H1 (cell line): ENCODE results near the gene DUSP23. TPM values are rescaled to one million over a fixed set of nuclear protein-coding genes. Genes with fewer than 3 reads are reported as not detected.

Experiments used
- CTCF ChIA-PET: fragments of 300-600 bp; sonication (Branson Sonifier 250); formaldehyde crosslinking; loops from one replicate; lab custom pipeline; 2021; ENCODE audit not compliant: partially characterized antibody; lab: Charles Lee
- POLR2A ChIA-PET: fragments of 300-600 bp; sonication (Branson Sonifier 250); formaldehyde crosslinking; loops from one replicate; lab custom pipeline; 2021; ENCODE audit warnings: inconsistent platforms; ENCODE audit not compliant: partially characterized antibody; lab: Charles Lee
- DNase-seq, 2 experiments: peaks; one replicate each; pipeline versions ENCODE4 v3.0.0 to v3.0.0-alpha.2; 2010 to 2022; ENCODE audit warnings: low spot score in 2 of 2, low read depth in 1 of 2, mixed read lengths in 1 of 2
- FAIRE-seq: peaks from 2 replicates; lab custom pipeline; 2011; peaks lifted over from hg19 to GRCh38; lab: Jason Lieb, UNC
- H2AFZ ChIP-seq: 2 replicates; pipeline ENCODE4 v1.8.1; 2012; ENCODE audit warnings: low read length, inconsistent platforms
- H2AK5ac ChIP-seq: 2 replicates; pipeline ENCODE4 v1.6.1; 2013; ENCODE audit warnings: low read depth, low read length
- H2BK120ac ChIP-seq: replicated peaks from 2 replicates; pipeline ENCODE3; 2013; ENCODE audit warnings: low read depth, low read length, inconsistent platforms
- H2BK12ac ChIP-seq: 2 replicates; pipeline ENCODE4 v1.6.1; 2013; ENCODE audit warnings: low read depth, low read length
- H2BK15ac ChIP-seq: 2 replicates; pipeline ENCODE4 v1.6.1; 2013; ENCODE audit warnings: low read length
- H2BK20ac ChIP-seq: 2 replicates; pipeline ENCODE4 v1.6.1; 2013; ENCODE audit warnings: low read length
- H2BK5ac ChIP-seq: 2 replicates; pipeline ENCODE4 v1.6.1; 2013; ENCODE audit warnings: low read depth, low read length
- H3K14ac ChIP-seq: 2 replicates; pipeline ENCODE4 v1.6.1; 2013; ENCODE audit warnings: inconsistent platforms; ENCODE audit not compliant: insufficient read length
- H3K18ac ChIP-seq: 2 replicates; pipeline ENCODE4 v1.6.1; 2013; ENCODE audit warnings: low read length; ENCODE audit errors: extremely low read depth
- H3K23ac ChIP-seq: 2 replicates; pipeline ENCODE4 v1.6.1; 2013; ENCODE audit warnings: inconsistent platforms; ENCODE audit not compliant: insufficient read length
- H3K23me2 ChIP-seq: 2 replicates; pipeline ENCODE4 v1.6.1; 2013; ENCODE audit warnings: low read depth, low read length
- H3K27ac ChIP-seq: 2 replicates; pipeline ENCODE4 v1.6.1; 2011; ENCODE audit warnings: low read depth, low read length, inconsistent platforms
- H3K27me3 ChIP-seq, 4 experiments: replicated peaks in 1 of 4; 1 replicate in 1 of 4; 2 replicates in 3 of 4; pipeline versions ENCODE4 v1.6.1 to v1.8.1; 2011 to 2013; ENCODE audit warnings: low read length in 3 of 4, mild to moderate bottlenecking in 3 of 4, inconsistent platforms in 2 of 4, mixed read lengths in 2 of 4, moderate library complexity in 1 of 4; ENCODE audit not compliant: control insufficient read depth in 3 of 4, insufficient read depth in 3 of 4; ENCODE audit errors: extremely low read depth in 1 of 4
- H3K36me3 ChIP-seq, 4 experiments: 2 replicates each; pipeline versions ENCODE4 v1.6.1 to v1.8.1; 2011 to 2013; ENCODE audit warnings: mild to moderate bottlenecking in 4 of 4, low read length in 3 of 4, moderate library complexity in 2 of 4, control low read depth in 1 of 4, inconsistent platforms in 1 of 4; ENCODE audit not compliant: insufficient read depth in 4 of 4, control insufficient read depth in 2 of 4
- H3K4ac ChIP-seq: replicated peaks from 2 replicates; pipeline ENCODE3; 2013; ENCODE audit warnings: low read length, low read depth, mixed read lengths, inconsistent platforms; ENCODE audit not compliant: insufficient read length
- H3K4me1 ChIP-seq, 4 experiments: replicated peaks in 1 of 4; 1 replicate in 1 of 4; 2 replicates in 3 of 4; pipeline versions ENCODE4 v1.6.1 to v1.8.1; 2011 to 2013; ENCODE audit warnings: low read length in 3 of 4, inconsistent platforms in 2 of 4, mixed read lengths in 1 of 4; ENCODE audit not compliant: insufficient read depth in 4 of 4, control insufficient read depth in 3 of 4
- H3K4me2 ChIP-seq, 2 experiments: 2 replicates each; pipeline versions ENCODE4 v1.6.1 to v1.8.1; 2011 to 2013; ENCODE audit warnings: low read depth in 2 of 2, low read length in 2 of 2, control low read depth in 1 of 2, inconsistent platforms in 1 of 2, mild to moderate bottlenecking in 1 of 2; ENCODE audit not compliant: insufficient read depth in 1 of 2
- H3K4me3 ChIP-seq, 4 experiments: fragments of 200-600, 300-600 bp in 1 of 4; sonication (generic), shearing (Covaris generic), sonication (Bioruptor Twin) in 1 of 4; 2 replicates each; pipeline versions ENCODE4 v1.5.1 to v1.8.1; 2011 to 2016; ENCODE audit warnings: low read length in 4 of 4, low read depth in 3 of 4, control low read depth in 2 of 4, inconsistent platforms in 2 of 4, mild to moderate bottlenecking in 2 of 4, mixed read lengths in 1 of 4, moderate library complexity in 1 of 4; ENCODE audit not compliant: insufficient read depth in 2 of 4; ENCODE audit errors: extremely low read depth in 1 of 4
- H3K56ac ChIP-seq: replicated peaks from 2 replicates; pipeline ENCODE3; 2013; ENCODE audit warnings: low read depth, mild to moderate bottlenecking, mixed read lengths, low read length, inconsistent platforms; ENCODE audit not compliant: insufficient read length
- H3K79me1 ChIP-seq: 2 replicates; pipeline ENCODE4 v1.6.1; 2013; ENCODE audit warnings: low read depth, low read length, control low read depth
- H3K79me2 ChIP-seq, 2 experiments: 2 replicates each; pipeline versions ENCODE4 v1.6.1 to v1.8.1; 2012 to 2013; ENCODE audit warnings: low read length in 2 of 2, mild to moderate bottlenecking in 2 of 2, inconsistent platforms in 1 of 2; ENCODE audit not compliant: insufficient read depth in 2 of 2, control insufficient read depth in 1 of 2
- H3K9ac ChIP-seq, 4 experiments: replicated peaks in 1 of 4; 1 replicate in 1 of 4; 2 replicates in 3 of 4; pipeline versions ENCODE4 v1.6.1 to v1.8.1; 2011 to 2013; ENCODE audit warnings: low read depth in 3 of 4, low read length in 3 of 4, control low read depth in 2 of 4, mild to moderate bottlenecking in 2 of 4, moderate library complexity in 2 of 4, inconsistent platforms in 1 of 4; ENCODE audit errors: extremely low read depth in 1 of 4
- H3K9me3 ChIP-seq, 2 experiments: 2 replicates each; pipeline versions ENCODE4 v1.6.1 to v1.8.1; 2012 to 2013; ENCODE audit warnings: mild to moderate bottlenecking in 2 of 2, moderate library complexity in 2 of 2, control low read depth in 1 of 2, inconsistent platforms in 1 of 2, low read depth in 1 of 2, low read length in 1 of 2, mixed read lengths in 1 of 2; ENCODE audit not compliant: insufficient read depth in 2 of 2
- H4K20me1 ChIP-seq, 2 experiments: replicated peaks in 1 of 2; 2 replicates each; pipeline versions ENCODE3 to v1.8.1; 2011 to 2013; ENCODE audit warnings: inconsistent platforms in 2 of 2, low read length in 2 of 2, mild to moderate bottlenecking in 1 of 2; ENCODE audit not compliant: insufficient read depth in 2 of 2, control insufficient read depth in 1 of 2
- H4K5ac ChIP-seq: 2 replicates; pipeline ENCODE4 v1.6.1; 2013; ENCODE audit warnings: low read length, low read depth, mixed read lengths, inconsistent platforms; ENCODE audit not compliant: insufficient read length
- H4K8ac ChIP-seq: 2 replicates; pipeline ENCODE4 v1.8.0; 2013; ENCODE audit warnings: mild to moderate bottlenecking, moderate library complexity, low read length, inconsistent platforms; ENCODE audit not compliant: insufficient read depth; ENCODE audit errors: extremely low read depth
- H4K91ac ChIP-seq: replicated peaks from 2 replicates; pipeline ENCODE3; 2013; ENCODE audit warnings: low read length, mixed read lengths, inconsistent platforms; ENCODE audit not compliant: insufficient read length
- GTF2F1 ChIP-seq: IDR thresholded peaks from 2 replicates; pipeline ENCODE4 v1.6.1; 2012; ENCODE audit warnings: low read depth, low read length, improper control_type of control experiment, borderline replicate concordance
- KDM1A ChIP-seq: fragments of 200-600, 300-600 bp; sonication (generic); IDR thresholded peaks from 2 replicates; pipeline ENCODE4 v1.7.1; 2016; ENCODE audit warnings: mild to moderate bottlenecking, low read length, borderline replicate concordance
- KDM4A ChIP-seq: IDR thresholded peaks from one replicate; pipeline ENCODE4 v1.7.1; 2012; ENCODE audit warnings: low read depth, mild to moderate bottlenecking, moderate library complexity, low read length, inconsistent platforms; ENCODE audit not compliant: severe bottlenecking
- NANOG ChIP-seq: IDR thresholded peaks from 2 replicates; pipeline ENCODE4 v1.6.1; 2011; ENCODE audit warnings: low read length, low read depth, mild to moderate bottlenecking, inconsistent platforms; ENCODE audit not compliant: insufficient read depth, poor library complexity, severe bottlenecking
- POLR2A ChIP-seq, 2 experiments: IDR thresholded peaks; 1 replicate in 1 of 2; 2 replicates in 1 of 2; pipeline ENCODE4 v1.6.1; 2011; ENCODE audit warnings: low read depth in 2 of 2, low read length in 2 of 2, mild to moderate bottlenecking in 2 of 2; ENCODE audit errors: control extremely low read depth in 1 of 2
- POU5F1 ChIP-seq: IDR thresholded peaks from 2 replicates; pipeline ENCODE4 v1.6.1; 2011; ENCODE audit warnings: low read depth, mild to moderate bottlenecking, low read length, moderate library complexity
- WGBS, 2 experiments: shearing (Covaris generic) in 1 of 2; methylation state at CpG; one replicate each; pipeline versions ENCODE4 v1.1.6 to v1.1.7; 2013 to 2015; ENCODE audit warnings: low lambda C conversion rate in 2 of 2, mixed read lengths in 2 of 2, inconsistent platforms in 1 of 2, low coverage in 1 of 2, missing lambda C conversion rate in 1 of 2; ENCODE audit not compliant: insufficient replicate concordance in 2 of 2, insufficient coverage in 1 of 2, insufficient read length in 1 of 2; ENCODE audit errors: extremely low coverage in 1 of 2, missing lambda C conversion rate in 1 of 2; 5-methylcytosine and 5-hydroxymethylcytosine counted together
- polyA plus RNA-seq, 7 experiments: library from polyadenylated mRNA; depleted of rRNA in 3 of 7; stranded (reverse) in 5 of 7; unstranded in 2 of 7; fragments of >200 nt in 5 of 7; fragments of 200-250 nt in 2 of 7; gene quantifications; 1 replicate in 5 of 7; 2 replicates in 1 of 7; 4 replicates in 1 of 7; pipeline versions ENCODE4 v1.2.1 to v1.2.3, GENCODE V29; 2011 to 2013; ENCODE audit warnings: missing spikeins in 2 of 7, mixed read lengths in 2 of 7
- total RNA-seq: library from RNA; stranded (reverse); fragmentation: NEBNext Ultra II Directional; extraction: Animal tissue kit (Norgen Biotek cat#: 25700); gene quantifications from 2 replicates; pipeline ENCODE4 v1.2.1, GENCODE V29; 2021

Gene DUSP23
- total and polyA plus RNA-seq, 2 of the 8 experiments (the other 6 are each of a cell fraction or from before 2014, with no cell fraction given): 45.8 to 80.1 TPM

DNA sequence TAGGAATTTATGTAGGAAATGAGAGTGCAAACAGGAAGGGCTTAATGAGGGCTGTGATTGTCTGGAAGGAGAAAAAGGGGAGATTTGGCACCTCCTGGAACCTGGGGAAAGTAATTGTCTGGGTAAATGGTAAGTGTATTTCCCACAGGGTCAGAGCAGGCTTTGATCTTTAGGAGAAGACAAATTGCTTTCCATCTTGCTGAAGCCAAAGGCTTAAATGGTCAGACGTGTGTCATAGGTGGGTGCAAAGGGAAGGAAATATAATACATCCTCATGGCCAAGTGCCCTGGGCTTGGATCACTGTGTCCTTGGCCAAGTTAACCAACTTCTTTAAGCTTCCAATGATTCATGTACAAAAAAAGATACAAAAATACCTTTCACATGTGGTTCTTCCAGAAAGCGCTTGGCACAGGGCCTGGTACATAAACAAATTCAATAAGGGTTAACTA, 1.3 kb upstream of the DUSP23 start:
- no peak overlapping the region for H2AFZ ChIP-seq
- no peak overlapping the region for H2AK5ac ChIP-seq
- no peak overlapping the region for H4K91ac ChIP-seq
- H3K9me3 ChIP-seq: no peaks in the 10 kb centered on the region
- no peak overlapping the region for H2BK5ac ChIP-seq
- CTCF ChIA-PET: interaction anchor here (0.5 to 3.2 kb wide), 5 partner anchors 19 to 619 kb away, joined by 3 to 16 read pairs (median 6); no protein-coding TSS in a partner anchor
- H3K79me2 ChIP-seq: no peaks in the 10 kb centered on the region
- no peak overlapping the region for H2BK20ac ChIP-seq
- no peak overlapping the region for H2BK12ac ChIP-seq
- no peak for FAIRE-seq
- peaks cover 5% of the 10 kb centered on the region; the same call in 1 of the 2 replicates for H3K23me2 ChIP-seq
- no peak overlapping the region for H2BK15ac ChIP-seq
- no peak overlapping the region for H2BK120ac ChIP-seq
- no peak overlapping the region for H3K23ac ChIP-seq
- H4K20me1 ChIP-seq: peaks cover 0 to 3% of the 10 kb centered on the region in 2 experiments
- H3K27me3 ChIP-seq: peaks cover 0 to 2% (median 0%) of the 10 kb centered on the region in 4 experiments; a peak in 1 of 7 replicates
- H3K4me3 ChIP-seq: no peak overlapping the region
- no peak overlapping the region for H3K27ac ChIP-seq
- H3K36me3 ChIP-seq: no peaks in the 10 kb centered on the region; a peak in 1 of 8 replicates
- no peak overlapping the region for H3K14ac ChIP-seq
- H4K5ac ChIP-seq: no peak overlapping the region
- no peaks in the 10 kb centered on the region for H3K79me1 ChIP-seq
- WGBS, 2 experiments: 89% methylated on average over 2 of the region's 2 CpGs; no CpG with 5 or more reads in 1 of the 2 experiments
- DNase-seq: no peak
- no peak overlapping the region for H3K4me2 ChIP-seq
- no peak overlapping the region for H3K9ac ChIP-seq
- H3K18ac ChIP-seq: no peak overlapping the region
- H3K4me1 ChIP-seq: peaks cover 2 to 13% (median 7%) of the 10 kb centered on the region in 4 experiments; a peak in 4 of 7 replicates
- no peak overlapping the region for H3K56ac ChIP-seq
- no peak overlapping the region for H3K4ac ChIP-seq
- POLR2A ChIA-PET: no interaction called here
- H4K8ac ChIP-seq: no peak overlapping the region
- TF ChIP-seq KDM1A: no peak
- TF ChIP-seq KDM4A: no peak
- TF ChIP-seq NANOG: no peak
- TF ChIP-seq POU5F1: no peak
- TF ChIP-seq GTF2F1: no peak
- no peak for TF ChIP-seq POLR2A (IDR thresholded peaks at IDR 0.05; ENCODE audit: control extremely low read depth in 1 of 2, low read depth in 2 of 2, low read length in 2 of 2)
